OCI-LY3 (cell line): Measurements from ENCODE around the gene WDR91.
A peak's percentile ranks its signal among the peaks of the same experiment; 100 is the strongest.

Experiments
- H2AFZ ChIP-seq: fragments of 200-600, 300-600 bp; shearing (Covaris generic); 2 replicates; pipeline ENCODE4 v1.6.0; 2014; ENCODE audit warnings: antibody characterized with exemption, low read depth, low read length
- H3K27ac ChIP-seq: fragments of 200-600, 300-600 bp; sonication (generic); 2 replicates; pipeline ENCODE4 v1.5.1; 2014; ENCODE audit warnings: mild to moderate bottlenecking, low read length, moderate library complexity, mixed read lengths
- H3K27me3 ChIP-seq: fragments of 200-600, 300-600 bp; sonication (generic); 2 replicates; pipeline ENCODE4 v1.6.1; 2014; ENCODE audit warnings: low read depth, low read length, mixed read lengths
- H3K36me3 ChIP-seq: fragments of 200-600, 300-600 bp; sonication (generic); replicated peaks from 2 replicates; pipeline ENCODE3; 2014; ENCODE audit warnings: low read depth, low read length, mixed read lengths
- H3K4me1 ChIP-seq: fragments of 300-600, 200-600 bp; sonication (generic); 2 replicates; pipeline ENCODE4 v1.6.1; 2014; ENCODE audit warnings: low read length, mixed read lengths
- H3K4me2 ChIP-seq: fragments of 200-600, 300-600 bp; sonication (generic); 2 replicates; pipeline ENCODE4 v1.6.1; 2014; ENCODE audit warnings: low read length, mixed read lengths
- H3K4me3 ChIP-seq: fragments of 300-600, 200-600 bp; sonication (generic); 2 replicates; pipeline ENCODE4 v1.5.1; 2014; ENCODE audit warnings: antibody characterized with exemption, mild to moderate bottlenecking, low read length, moderate library complexity
- H3K79me2 ChIP-seq: fragments of 300-600, 200-600 bp; shearing (Covaris generic); 2 replicates; pipeline ENCODE4 v1.6.1; 2014; ENCODE audit warnings: mild to moderate bottlenecking, low read length, mixed read lengths
- H3K9ac ChIP-seq: fragments of 300-600, 200-600 bp; shearing (Covaris generic); 2 replicates; pipeline ENCODE4 v1.6.0; 2014; ENCODE audit warnings: mild to moderate bottlenecking, low read length, moderate library complexity
- H3K9me3 ChIP-seq: fragments of 200-600, 300-600 bp; shearing (Covaris generic); 2 replicates; pipeline ENCODE4 v1.6.1; 2014; ENCODE audit warnings: low read length, mixed read lengths; ENCODE audit not compliant: insufficient read depth
- H4K20me1 ChIP-seq: fragments of 200-600, 300-600 bp; sonication (generic); 2 replicates; pipeline ENCODE4 v1.6.1; 2016; ENCODE audit warnings: low read length, mixed read lengths; ENCODE audit not compliant: insufficient read depth
- CTCF ChIP-seq: fragments of 200-600, 300-600 bp; sonication (generic); IDR thresholded peaks from 2 replicates; pipeline ENCODE4 v1.5.1; 2014; ENCODE audit warnings: antibody characterized with exemption, low read length, low read depth
- EZH2phosphoT487 ChIP-seq: fragments of 200-600 bp; shearing (Covaris generic); IDR thresholded peaks from 2 replicates; pipeline ENCODE4 v1.6.1; 2018; ENCODE audit warnings: antibody characterized with exemption, mixed run types, low read depth

WDR91 gene

GRCh38 chr7:135257790-135258189, 46.5 kb upstream of the WDR91 start:
- no peaks in the 10 kb centered on the region for H3K36me3 ChIP-seq
- H3K4me1 ChIP-seq = peaks cover 10% of the 10 kb centered on the region
- no peak overlapping the region for H3K4me2 ChIP-seq
- no peak overlapping the region for H3K27ac ChIP-seq
- peaks cover 30% of the 10 kb centered on the region for H3K27me3 ChIP-seq
- no peaks in the 10 kb centered on the region for H3K79me2 ChIP-seq
- H3K4me3 ChIP-seq = no peak overlapping the region
- no peak overlapping the region for H2AFZ ChIP-seq
- H3K9ac ChIP-seq = no peak overlapping the region
- no peaks in the 10 kb centered on the region for H4K20me1 ChIP-seq
- H3K9me3 ChIP-seq = no peaks in the 10 kb centered on the region
- no peak for TF ChIP-seq EZH2phosphoT487
- TF ChIP-seq CTCF = no peak

GRCh38 chr7:135253851-135254771, 42.8 kb upstream of the WDR91 start:
- Histone ChIP-seq H3K27ac (no peak overlapping the region), H3K4me2 (peak overlapping the region; percentile 24), H3K9me3 (no peaks in the 10 kb centered on the region), H3K9ac (no peak overlapping the region), H3K27me3 (0 out of 2 replicates have a peak, but pooled peaks cover 12% of the 10 kb centered on the region), H2AFZ (no peak overlapping the region), H4K20me1 (no peaks in the 10 kb centered on the region), H3K4me3 (no peak overlapping the region), H3K79me2 (no peaks in the 10 kb centered on the region), H3K36me3 (no peaks in the 10 kb centered on the region), H3K4me1 (peaks cover 19% of the 10 kb centered on the region)
- no peak for TF ChIP-seq CTCF
- no peak for TF ChIP-seq EZH2phosphoT487

- Histone ChIP-seq H4K20me1 (no peaks in the 10 kb centered on the region), H3K36me3 (no peaks in the 10 kb centered on the region), H3K9ac (no peak overlapping the region), H3K27me3 (0 out of 2 replicates have a peak, but pooled peaks cover 7% of the 10 kb centered on the region), H3K4me3 (no peak overlapping the region), H3K4me2 (no peak overlapping the region), H3K9me3 (no peaks in the 10 kb centered on the region), H3K79me2 (no peaks in the 10 kb centered on the region), H3K27ac (no peak overlapping the region), H2AFZ (no peak overlapping the region), H3K4me1 (peaks cover 19% of the 10 kb centered on the region)
- TF ChIP-seq EZH2phosphoT487 (no peak), CTCF (no peak)
Observed at GRCh38 chr7:135251496-135252391, 40.4 kb upstream of the WDR91 start.

GRCh38 chr7:135248546-135248945, 37.2 kb upstream of the WDR91 start:
- TF ChIP-seq CTCF (no peak), EZH2phosphoT487 (no peak)
- no peaks in the 10 kb centered on the region for H4K20me1 ChIP-seq
- H3K4me2 ChIP-seq = no peak overlapping the region
- H3K9me3 ChIP-seq = no peaks in the 10 kb centered on the region
- no peak overlapping the region for H3K27ac ChIP-seq
- H3K79me2 ChIP-seq = no peaks in the 10 kb centered on the region
- H3K9ac ChIP-seq = no peak overlapping the region
- peaks cover 9% of the 10 kb centered on the region; the same call in 1 of the 2 replicates for H3K4me1 ChIP-seq
- no peak overlapping the region for H2AFZ ChIP-seq
- no peaks in the 10 kb centered on the region for H3K36me3 ChIP-seq
- H3K27me3 ChIP-seq = peaks cover 13% of the 10 kb centered on the region
- no peak overlapping the region for H3K4me3 ChIP-seq
